Measurements from ENCODE around the gene NHLRC4.

DNA sequence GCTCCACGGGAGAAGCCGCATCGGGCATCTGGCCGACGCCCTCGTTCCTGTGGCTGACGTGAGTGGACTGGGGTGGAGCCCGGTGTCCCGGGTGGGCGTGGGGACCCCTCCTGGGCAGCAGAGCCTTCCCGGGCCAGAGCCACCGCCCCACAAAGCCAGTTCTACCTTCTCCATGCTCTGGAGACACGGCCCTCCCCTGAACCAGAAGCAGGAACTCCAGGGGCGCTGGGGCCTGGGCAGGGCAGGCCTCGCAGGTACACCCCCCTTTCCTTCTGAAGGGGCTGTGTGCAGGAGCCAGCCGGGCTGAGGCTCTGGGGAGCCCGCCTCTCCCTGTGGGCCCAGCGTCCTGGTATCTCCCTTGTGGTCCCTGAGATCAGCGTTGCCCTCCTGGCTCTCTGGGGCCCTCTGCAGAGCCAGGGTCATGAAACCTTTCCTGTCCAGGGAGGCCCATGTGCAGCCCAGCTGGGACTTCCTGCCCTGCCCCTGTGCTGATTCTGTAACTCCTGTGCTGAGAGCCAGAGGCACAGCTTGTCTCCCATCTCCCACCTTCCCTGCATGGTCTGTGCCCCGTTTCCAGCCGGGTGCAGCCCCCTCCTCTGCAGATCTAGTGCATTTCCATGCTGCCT is 9.5 kb downstream of the NHLRC4 start:
- TF ChIP-seq, protein P1, sequence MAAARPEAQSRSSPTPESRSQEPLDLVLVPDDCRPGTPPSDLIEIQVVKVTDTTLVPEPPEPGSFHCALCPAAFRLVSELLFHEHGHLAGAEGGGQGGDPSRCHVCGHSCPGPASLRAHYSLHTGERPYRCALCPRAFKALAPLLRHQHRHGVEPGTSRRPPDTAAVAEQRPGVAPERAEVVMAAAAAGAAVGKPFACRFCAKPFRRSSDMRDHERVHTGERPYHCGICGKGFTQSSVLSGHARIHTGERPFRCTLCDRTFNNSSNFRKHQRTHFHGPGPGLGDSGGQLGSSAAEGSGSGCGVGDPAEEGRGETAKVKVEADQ (CRISPR knock-in tag; IDR thresholded peaks at IDR 0.05; ENCODE audit: borderline replicate concordance) = no peak
- TF ChIP-seq ADNP (CRISPR knock-in tag; IDR thresholded peaks at IDR 0.05) (no peak), POLR2A (IDR thresholded peaks at IDR 0.05; ENCODE audit: insufficient read depth in 1 of 2, low read depth in 2 of 2, low read length in 2 of 2) (no peak), SP4 (CRISPR knock-in tag; IDR thresholded peaks at IDR 0.05) (no peak), HOMEZ (CRISPR knock-in tag; IDR thresholded peaks at IDR 0.05; ENCODE audit: low read depth) (no peak), ZNF792 (CRISPR knock-in tag; IDR thresholded peaks at IDR 0.05) (no peak)
